AG09319 (cell line): ENCODE measurements around the gene DHX35.

ENCODE experiments used
- DNase-seq: peaks from one replicate; pipeline ENCODE4 v3.0.0-alpha.2; 2010; ENCODE audit warnings: low read depth; ENCODE audit errors: extremely low read depth
- TF ChIP-seq, protein P1 (sequence below): IDR thresholded peaks from 2 replicates; pipeline ENCODE4 v1.5.1; 2011; ENCODE audit warnings: low read depth, mild to moderate bottlenecking, inconsistent platforms, low read length, moderate library complexity

The DHX35 gene

DNA sequence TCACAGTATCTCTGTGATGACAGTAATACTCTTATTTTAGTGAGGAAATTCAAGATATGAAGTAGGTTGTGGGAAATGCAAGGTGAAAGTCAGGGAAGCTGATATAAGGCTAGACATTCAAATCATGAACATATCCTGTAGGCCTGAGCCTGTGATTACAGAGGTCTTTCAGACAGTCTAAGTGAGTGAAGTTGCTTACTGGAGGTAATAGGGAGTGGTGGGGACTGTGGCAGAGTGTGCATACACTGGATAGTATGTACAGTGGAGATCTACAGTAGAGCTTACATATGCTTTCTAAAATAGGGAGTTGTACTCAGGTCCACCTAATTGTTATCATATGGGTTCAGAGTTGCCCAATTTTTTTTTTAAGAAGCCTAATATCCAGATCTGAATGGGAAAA lies 3.1 kb downstream of the DHX35 start:
- DNase-seq, result no peak
- TF ChIP-seq, protein P1, sequence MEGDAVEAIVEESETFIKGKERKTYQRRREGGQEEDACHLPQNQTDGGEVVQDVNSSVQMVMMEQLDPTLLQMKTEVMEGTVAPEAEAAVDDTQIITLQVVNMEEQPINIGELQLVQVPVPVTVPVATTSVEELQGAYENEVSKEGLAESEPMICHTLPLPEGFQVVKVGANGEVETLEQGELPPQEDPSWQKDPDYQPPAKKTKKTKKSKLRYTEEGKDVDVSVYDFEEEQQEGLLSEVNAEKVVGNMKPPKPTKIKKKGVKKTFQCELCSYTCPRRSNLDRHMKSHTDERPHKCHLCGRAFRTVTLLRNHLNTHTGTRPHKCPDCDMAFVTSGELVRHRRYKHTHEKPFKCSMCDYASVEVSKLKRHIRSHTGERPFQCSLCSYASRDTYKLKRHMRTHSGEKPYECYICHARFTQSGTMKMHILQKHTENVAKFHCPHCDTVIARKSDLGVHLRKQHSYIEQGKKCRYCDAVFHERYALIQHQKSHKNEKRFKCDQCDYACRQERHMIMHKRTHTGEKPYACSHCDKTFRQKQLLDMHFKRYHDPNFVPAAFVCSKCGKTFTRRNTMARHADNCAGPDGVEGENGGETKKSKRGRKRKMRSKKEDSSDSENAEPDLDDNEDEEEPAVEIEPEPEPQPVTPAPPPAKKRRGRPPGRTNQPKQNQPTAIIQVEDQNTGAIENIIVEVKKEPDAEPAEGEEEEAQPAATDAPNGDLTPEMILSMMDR, result no peak

DNA sequence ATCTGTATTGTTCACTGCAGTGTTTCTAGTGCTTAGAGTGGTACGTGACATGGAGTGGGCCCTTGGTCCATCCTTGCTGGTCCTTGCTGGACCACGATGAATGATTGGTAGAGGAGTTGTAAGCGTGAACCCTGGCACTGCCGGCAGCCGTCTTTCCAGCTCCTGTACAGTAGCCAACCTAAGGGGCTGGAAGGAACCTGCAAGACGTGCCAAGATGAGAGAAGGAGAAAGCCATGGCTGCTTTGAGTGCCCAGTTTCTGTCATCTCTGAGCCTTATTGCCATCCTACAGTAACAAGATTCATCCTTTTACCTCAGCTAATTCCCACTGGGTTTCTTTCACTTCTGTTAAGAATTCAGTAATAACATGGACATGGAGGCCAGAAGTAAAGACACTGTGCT lies 5.9 kb downstream of the DHX35 start:
- TF ChIP-seq, protein P1, result no peak
- no peak for DNase-seq

DNA sequence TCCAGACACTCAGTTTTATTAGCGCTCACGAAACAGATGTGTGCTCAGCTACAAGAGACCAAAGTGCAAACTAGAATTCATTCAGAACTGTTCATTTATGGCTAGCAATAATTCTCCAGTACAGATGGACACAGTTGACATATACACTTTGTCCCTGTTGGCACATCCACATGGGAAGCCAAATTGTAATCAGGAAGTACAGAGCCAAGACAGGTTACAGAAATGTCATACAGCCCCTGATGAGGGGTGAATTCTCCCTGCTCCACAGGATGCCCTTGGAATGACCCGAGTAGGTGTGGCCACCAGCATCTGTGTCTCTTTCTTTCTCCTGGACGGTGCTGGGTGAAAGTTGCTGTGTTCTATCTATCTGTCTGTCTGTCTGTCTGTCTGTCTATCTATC lies 7.6 kb downstream of the DHX35 start:
- TF ChIP-seq, protein P1, result no peak
- DNase-seq, result no peak

DNA sequence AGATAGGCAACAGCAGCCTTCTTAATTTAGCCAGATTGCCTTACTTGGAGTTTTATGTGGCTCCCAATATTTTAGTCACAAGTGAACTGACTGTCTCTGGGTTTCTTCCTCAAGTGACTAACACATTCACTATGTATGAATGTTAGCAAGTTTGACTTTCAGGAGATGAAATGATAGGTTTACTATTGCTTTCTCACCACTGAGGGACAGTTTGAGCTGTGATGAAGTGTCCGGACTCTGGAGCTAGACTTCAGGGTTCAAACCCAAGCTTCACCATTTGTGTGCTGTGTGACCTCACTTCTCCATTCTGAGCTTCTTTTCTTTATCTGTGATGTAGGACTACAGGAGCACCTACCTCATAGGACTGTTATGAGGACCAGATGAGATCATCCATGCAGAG lies 8.2 kb downstream of the DHX35 start:
- DNase-seq, result no peak

DNA sequence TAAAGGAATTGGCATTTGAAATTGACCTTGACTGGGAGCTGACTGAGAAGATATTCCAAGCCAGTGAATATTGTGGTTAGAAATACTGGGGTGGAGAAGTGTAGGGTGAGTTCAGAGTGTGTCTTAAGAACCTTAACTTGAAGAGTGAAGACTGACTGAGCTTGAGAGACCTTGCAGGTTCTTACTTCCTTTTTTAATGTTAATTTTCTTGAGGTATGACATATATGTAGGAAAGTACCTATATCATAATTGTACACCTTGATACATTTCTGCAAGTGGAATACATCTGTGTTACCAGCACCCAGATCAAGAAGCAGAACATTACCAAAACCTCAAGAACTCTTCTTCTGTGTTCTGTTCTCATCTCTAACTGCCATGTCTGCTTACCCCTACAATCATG lies 11.0 kb downstream of the DHX35 start:
- TF ChIP-seq, protein P1, result no peak
- no peak for DNase-seq

More for the DNA sequence above, 8.2 kb downstream of the DHX35 start:
- TF ChIP-seq, protein P1, result no peak

DNA sequence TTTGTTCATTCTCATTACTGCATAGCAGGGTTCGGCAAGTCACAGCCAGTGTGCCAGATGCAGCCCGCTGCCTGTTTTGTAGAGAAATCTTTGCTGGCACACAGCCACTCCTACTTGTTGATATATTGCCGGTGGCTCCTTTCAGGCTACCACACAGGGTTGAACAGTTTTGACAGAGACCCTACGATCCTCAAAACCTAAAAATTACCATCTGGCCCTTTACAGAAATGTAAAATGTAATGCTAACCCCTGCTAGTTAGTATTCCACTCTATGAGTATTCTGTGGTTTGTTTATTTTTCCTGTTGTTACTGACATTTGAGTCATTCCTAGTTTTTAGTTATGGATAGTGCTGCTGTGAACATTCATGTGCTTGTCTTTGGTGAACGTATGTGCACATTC lies 11.5 kb downstream of the DHX35 start:
- TF ChIP-seq, protein P1, result no peak
- no peak for DNase-seq

DNA sequence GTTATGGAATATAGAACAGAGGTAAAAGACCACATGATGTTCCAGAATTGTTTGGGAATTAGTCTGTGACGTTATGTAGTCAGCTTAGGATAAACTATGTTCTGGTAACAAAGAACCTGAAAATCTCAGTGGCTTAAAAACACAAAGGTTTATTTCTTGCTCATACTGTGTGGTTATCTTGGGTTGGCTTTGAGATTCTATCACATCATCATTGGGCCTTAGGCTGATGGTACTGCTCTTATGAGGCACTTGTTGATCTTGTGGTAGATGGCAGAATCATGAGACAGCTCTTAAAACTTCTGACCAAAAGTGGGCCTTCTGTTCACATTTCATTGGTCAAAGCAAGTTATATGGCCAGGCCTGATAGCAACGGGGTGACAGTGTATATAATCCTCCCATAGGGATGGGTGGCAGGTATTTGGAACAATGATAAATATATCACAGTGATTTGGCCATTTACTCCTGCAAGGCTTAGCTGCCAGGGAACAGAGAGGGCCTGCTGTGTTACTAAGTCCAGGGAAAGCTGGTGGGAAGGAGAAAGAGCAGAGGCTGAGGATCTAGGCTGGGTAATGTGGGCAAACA lies 13.5 kb downstream of the DHX35 start:
- no peak for DNase-seq
- TF ChIP-seq, protein P1, result no peak
